ENCODE results near the gene PFKL.

- TF ChIP-seq CTCF (IDR thresholded peaks at IDR 0.05) (peak in 1 of 4 experiments; percentile 15), POLR2A (IDR thresholded peaks at IDR 0.05) (no peak), POLR2AphosphoS5 (IDR thresholded peaks at IDR 0.05) (no peak)
Measured at GRCh38 chr21:44301961-44302406, 2.1 kb downstream of the PFKL start.
